DOHH2 (cell line): Measurements from ENCODE around the gene TBC1D20.

Source experiments
- CTCF ChIP-seq: fragments of 200-600 bp; sonication (generic); IDR thresholded peaks from one replicate; pipeline ENCODE4 v1.5.1; 2014; ENCODE audit warnings: antibody characterized with exemption, mild to moderate bottlenecking, low read depth, low read length; ENCODE audit not compliant: poor library complexity, severe bottlenecking
- EZH2phosphoT487 ChIP-seq: fragments of 200-600 bp; sonication (generic); IDR thresholded peaks from 2 replicates; pipeline ENCODE4 v1.6.1; 2017; ENCODE audit warnings: borderline replicate concordance, mild to moderate bottlenecking, antibody characterized with exemption, low read length, moderate library complexity, mixed read lengths

GRCh38 chr20:497979-498378, 35.6 kb upstream of the TBC1D20 start:
- no peak for TF ChIP-seq CTCF
- no peak for TF ChIP-seq EZH2phosphoT487
